Diencephalon (tissue), 1 donor: ENCODE results near the gene KRT38. TPM values are rescaled to one million over a fixed set of nuclear protein-coding genes. Genes with fewer than 3 reads are reported as not detected.
A peak's percentile ranks its signal among the peaks of the same experiment; 100 is the strongest.

ENCODE experiments used
- small RNA-seq: library from RNA; depleted of rRNA; stranded (forward); fragments of <200 nt; gene quantifications from one replicate; pipeline ENCODE3, GENCODE V24; 2014
- total RNA-seq: library from RNA; depleted of rRNA; stranded (reverse); fragments of >200 nt; gene quantifications from one replicate; pipeline ENCODE4 v1.2.3, GENCODE V29; 2014

KRT38 gene
- total RNA-seq, result not detected

DNA sequence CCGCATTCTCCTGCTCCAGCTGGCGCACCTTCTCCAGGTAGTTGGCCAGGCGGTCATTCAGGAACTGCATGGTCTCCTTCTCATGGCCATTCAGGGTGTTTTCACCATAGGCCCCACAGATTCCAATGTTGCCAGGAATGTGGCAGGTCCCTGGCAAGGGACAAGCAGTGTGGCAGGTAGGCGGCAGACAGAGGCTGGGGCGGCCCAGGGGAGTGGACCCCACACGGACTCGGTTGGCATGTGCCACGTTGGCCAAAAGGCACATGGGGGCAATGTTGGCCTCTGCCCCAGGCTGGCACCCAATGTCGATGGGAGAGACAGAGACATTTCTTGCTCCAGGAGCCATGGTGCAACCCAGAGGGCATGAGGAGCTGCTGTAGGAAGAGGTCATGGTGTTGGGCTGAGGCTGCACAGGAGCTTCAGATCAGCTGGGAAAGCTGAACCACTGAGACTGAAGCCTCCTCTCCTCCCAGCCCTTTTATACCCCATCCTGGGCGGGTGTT lies at the start of gene KRT38:
Gene KRT38 (minus strand): TSS at position 453 of the 503 bp plus-strand sequence. CDS start 62 bp downstream, at position 391.

GRCh38 chr17:41489531-41489930 lies 48.7 kb upstream of the KRT38 start, which contains the start of gene KRT36:
Gene KRT36, minus strand, starts transcription at chr17:41489910. Its CDS starts 46 bp downstream, at chr17:41489864.

GRCh38 chr17:41481036-41481435 lies 40.3 kb upstream of the KRT38 start, which contains the start of gene KRT35:
Gene KRT35, minus strand, starts transcription at chr17:41481151. Its CDS starts 54 bp downstream, at chr17:41481097.

DNA sequence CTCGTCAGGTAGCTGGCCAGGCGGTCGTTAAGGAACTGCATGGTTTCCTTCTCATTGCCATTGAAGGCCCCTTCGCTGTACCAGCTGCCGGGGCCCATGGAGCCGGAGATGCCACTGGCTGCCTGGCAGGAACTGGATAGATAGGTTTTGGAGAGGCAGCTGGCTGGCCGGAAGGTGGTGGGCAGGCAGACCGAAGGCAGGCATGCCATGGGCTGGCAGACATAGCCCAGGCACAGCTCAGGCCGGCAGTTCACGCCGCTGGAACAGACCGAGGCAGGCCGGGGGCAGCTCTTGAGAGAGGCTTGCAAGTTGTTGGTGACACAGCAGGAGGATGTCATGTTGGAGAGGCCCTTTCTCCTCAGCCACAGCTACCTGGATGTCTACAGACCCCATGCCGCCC lies 26.2 kb upstream of the KRT38 start, which contains the start of gene KRT32:
Gene KRT32 (minus strand): TSS at position 399 of the 400 bp plus-strand sequence. CDS start 61 bp downstream, at position 338.

GRCh38 chr17:41424111-41424635 lies 16.6 kb downstream of the KRT38 start, which contains the start of gene KRT37:
Gene KRT37, minus strand, starts transcription at chr17:41424585. Its CDS starts 62 bp downstream, at chr17:41424523.

DNA sequence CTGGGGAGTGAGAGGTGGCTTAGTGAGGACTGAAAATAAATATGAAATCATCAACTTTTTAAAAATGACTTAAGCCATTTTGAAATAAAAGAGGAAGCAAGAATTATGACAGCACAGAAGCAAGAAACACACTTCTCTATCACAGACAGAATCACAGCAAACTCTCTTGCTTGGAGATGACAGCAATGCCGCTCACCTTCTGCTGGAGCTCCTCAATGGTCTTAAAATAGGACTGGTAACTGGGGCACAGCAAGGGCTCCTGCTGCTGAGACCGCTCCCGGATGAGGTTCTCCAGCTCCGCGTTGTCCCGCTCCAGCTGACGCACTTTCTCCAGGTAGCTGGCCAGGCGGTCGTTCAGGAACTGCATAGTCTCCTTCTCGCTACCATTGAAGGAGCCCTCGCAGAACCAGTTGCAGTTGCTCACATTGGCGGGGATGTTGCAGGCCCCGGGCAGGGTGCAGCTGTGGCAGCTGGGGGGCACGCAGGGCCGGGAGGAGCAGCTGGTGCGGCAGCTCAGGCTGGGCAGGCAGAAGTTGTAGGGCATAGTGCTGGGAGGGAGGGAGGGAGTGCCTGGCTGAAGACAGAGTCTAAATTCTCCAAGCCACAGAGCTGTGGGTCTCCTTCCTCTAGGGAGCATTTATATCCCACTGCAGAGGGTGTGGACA lies 43.7 kb downstream of the KRT38 start, which contains the start of gene KRT31:
Gene KRT31 (minus strand): TSS at position 613 of the 665 bp plus-strand sequence. CDS start 69 bp downstream, at position 544.

Small RNAs within 50 kb of the gene (small RNA-seq; reads per million reads assigned to genes)
- 2.2 reads per million, percentile 87 among the genes with 10 or more reads in this experiment for gene RNU2-32P

Other genes with a start within 250 kb of the KRT38 start
- not detected for gene KRTAP9-2, start 214.3 kb downstream of the KRT38 start, total RNA-seq
- not detected for gene KRTAP9-3, start 208.5 kb downstream of the KRT38 start, total RNA-seq
- not detected for gene KRTAP9-8, start 203.0 kb downstream of the KRT38 start, total RNA-seq
- not detected for gene KRTAP9-4, start 191.3 kb downstream of the KRT38 start, total RNA-seq
- not detected for gene KRTAP9-9, start 185.6 kb downstream of the KRT38 start, total RNA-seq
- not detected for gene KRTAP9-6, start 175.6 kb downstream of the KRT38 start, total RNA-seq
- gene KRTAP9-7, start 165.3 kb downstream of the KRT38 start, total RNA-seq, result not detected
- gene KRTAP29-1, start 138.1 kb downstream of the KRT38 start, total RNA-seq, result not detected
- gene KRTAP16-1, start 131.7 kb downstream of the KRT38 start, total RNA-seq, result not detected
- gene KRTAP17-1, start 125.3 kb downstream of the KRT38 start, total RNA-seq, result not detected
- gene KRT33A, start 90.2 kb downstream of the KRT38 start, total RNA-seq, result not detected
- gene KRT33B, start 71.2 kb downstream of the KRT38 start, total RNA-seq, result not detected
- gene KRT34, start 58.7 kb downstream of the KRT38 start, total RNA-seq, result not detected
- gene KRT31, start 43.4 kb downstream of the KRT38 start, total RNA-seq, result 0.23 TPM
- gene KRT37, start 16.4 kb downstream of the KRT38 start, total RNA-seq, result not detected
- not detected for gene KRT32, start 26.4 kb upstream of the KRT38 start, total RNA-seq
- gene KRT35, start 40.2 kb upstream of the KRT38 start, total RNA-seq, result not detected
- not detected for gene KRT36, start 48.9 kb upstream of the KRT38 start, total RNA-seq
- not detected for gene KRT13, start 64.6 kb upstream of the KRT38 start, total RNA-seq
- gene KRT15, start 77.9 kb upstream of the KRT38 start, total RNA-seq, result not detected
- 22.1 TPM for gene KRT19, start 87.3 kb upstream of the KRT38 start, total RNA-seq
- gene KRT9, start 131.1 kb upstream of the KRT38 start, total RNA-seq, result not detected
- not detected for gene KRT14, start 145.9 kb upstream of the KRT38 start, total RNA-seq
- gene KRT16, start 171.8 kb upstream of the KRT38 start, total RNA-seq, result not detected
- gene KRT17, start 183.6 kb upstream of the KRT38 start, total RNA-seq, result not detected
- gene EIF1, start 247.9 kb upstream of the KRT38 start, total RNA-seq, result 114 TPM